HG02973 (cell line): Measurements from ENCODE around the gene REP15.
A peak's percentile ranks its signal among the peaks of the same experiment; 100 is the strongest.
"Not testable (repeated sequence)": the region's sequence is repeated elsewhere in the genome, so short reads cannot be mapped to it uniquely, and the experiment has no call there.

Experiments
- ATAC-seq: cut with Tn5 transposase; IDR thresholded peaks from one replicate; pipeline ENCODE4 v1.9.1; 2021; ENCODE audit warnings: moderate library complexity; ENCODE audit not compliant: unreplicated experiment

Gene REP15

GRCh38 chr12:27696864-27697564, 767 bp downstream of the REP15 start:
- ATAC-seq, result no peak

- ATAC-seq, result peak; percentile 91
Measured at GRCh38 chr12:27703720-27704452, 7.6 kb downstream of the REP15 start.

GRCh38 chr12:27705263-27705662, 9.0 kb downstream of the REP15 start:
- ATAC-seq, result no peak

GRCh38 chr12:27707216-27707615, 11.0 kb downstream of the REP15 start:
- no peak for ATAC-seq

GRCh38 chr12:27709212-27709931, 13.1 kb downstream of the REP15 start:
- ATAC-seq, result no peak

GRCh38 chr12:27709932-27710591, 13.8 kb downstream of the REP15 start:
- ATAC-seq, result peak; percentile 38

GRCh38 chr12:27710592-27711316, 14.5 kb downstream of the REP15 start, which contains the start of gene MRPS35:
TSS of gene MRPS35 (plus strand) at chr12:27710832. CDS start at chr12:27710844, 12 bp downstream.
- ATAC-seq, result peak; percentile 91

- ATAC-seq, result peak; percentile 24
Measured at GRCh38 chr12:27711317-27711682, 15.1 kb downstream of the REP15 start.

GRCh38 chr12:27711967-27712366, 15.7 kb downstream of the REP15 start:
- no peak for ATAC-seq

- no peak for ATAC-seq
Measured at GRCh38 chr12:27723212-27723611, 27.0 kb downstream of the REP15 start.

- no peak for ATAC-seq
Measured at GRCh38 chr12:27730097-27730588, 33.9 kb downstream of the REP15 start.

GRCh38 chr12:27732281-27732680, 36.0 kb downstream of the REP15 start:
- ATAC-seq, result peak; percentile 45

GRCh38 chr12:27733052-27733656, 36.9 kb downstream of the REP15 start:
- no peak for ATAC-seq

- no peak for ATAC-seq
Measured at GRCh38 chr12:27733791-27734190, 37.5 kb downstream of the REP15 start.

GRCh38 chr12:27734321-27734720, 38.1 kb downstream of the REP15 start:
- ATAC-seq, result not testable (repeated sequence)

- ATAC-seq, result no peak
Measured at GRCh38 chr12:27743601-27744000, 47.4 kb downstream of the REP15 start.

GRCh38 chr12:27745734-27746133, 49.5 kb downstream of the REP15 start:
- not testable (repeated sequence) for ATAC-seq
